ENCODE measurements around the gene AP1B1.

AP1B1 gene

DNA sequence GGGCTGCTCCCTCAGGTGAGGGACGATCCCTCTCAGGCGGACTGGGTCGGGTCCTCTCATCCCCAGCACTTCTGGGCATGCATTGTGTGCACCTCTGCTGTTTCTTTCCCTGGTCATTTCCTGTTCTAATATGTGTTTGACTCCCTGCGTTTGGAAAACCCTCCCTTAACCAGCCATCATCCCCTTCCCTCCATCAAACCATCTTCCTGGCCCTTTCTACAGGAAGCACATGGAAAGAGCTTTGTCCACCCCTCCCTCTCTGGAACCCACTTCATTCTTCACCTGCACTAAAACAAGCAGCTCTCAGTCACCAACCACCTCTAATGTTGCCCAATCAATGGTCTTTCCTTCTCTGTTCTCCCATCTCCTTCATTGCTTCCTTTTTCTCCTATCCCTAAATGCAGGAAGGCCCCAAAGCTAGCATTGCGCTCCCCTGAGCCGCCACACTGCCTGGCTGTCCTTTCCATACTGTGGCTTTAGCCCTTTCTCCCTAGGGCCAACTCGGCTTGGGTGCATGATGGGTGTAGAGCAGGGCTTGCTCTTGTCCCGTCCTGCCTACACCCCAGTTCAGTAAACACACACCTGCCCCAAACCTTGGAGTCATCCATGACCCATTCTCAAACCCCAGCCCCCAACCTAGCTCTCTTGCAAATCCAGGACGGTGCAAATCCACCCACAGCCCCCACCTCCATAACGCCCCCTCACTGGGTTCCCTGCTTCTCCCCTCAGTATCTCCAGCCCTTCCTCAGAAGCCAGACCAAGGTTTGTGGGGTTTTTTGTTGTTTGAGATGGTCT lies 87.4 kb downstream of the AP1B1 start:
- no peak for DNase-seq (ENCODE audit: low read depth)

DNA sequence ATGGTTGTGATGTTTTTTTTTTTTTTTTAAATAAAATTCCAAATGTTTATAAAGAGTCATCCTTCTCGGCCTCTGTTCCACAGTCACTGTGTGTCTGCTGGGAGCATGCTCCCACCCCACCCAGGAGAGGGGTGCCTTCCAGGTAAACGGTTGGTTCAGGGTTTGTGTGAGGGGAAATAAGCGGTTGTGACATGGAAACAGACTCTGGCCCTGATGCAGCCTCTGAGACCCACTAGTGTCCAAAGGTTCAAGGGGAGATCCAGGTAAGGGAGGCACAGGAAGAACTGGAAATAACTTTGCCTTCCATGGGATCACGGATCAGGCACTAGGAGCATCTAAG lies 87.9 kb downstream of the AP1B1 start:
- DNase-seq (ENCODE audit: low read depth) = no peak

DNA sequence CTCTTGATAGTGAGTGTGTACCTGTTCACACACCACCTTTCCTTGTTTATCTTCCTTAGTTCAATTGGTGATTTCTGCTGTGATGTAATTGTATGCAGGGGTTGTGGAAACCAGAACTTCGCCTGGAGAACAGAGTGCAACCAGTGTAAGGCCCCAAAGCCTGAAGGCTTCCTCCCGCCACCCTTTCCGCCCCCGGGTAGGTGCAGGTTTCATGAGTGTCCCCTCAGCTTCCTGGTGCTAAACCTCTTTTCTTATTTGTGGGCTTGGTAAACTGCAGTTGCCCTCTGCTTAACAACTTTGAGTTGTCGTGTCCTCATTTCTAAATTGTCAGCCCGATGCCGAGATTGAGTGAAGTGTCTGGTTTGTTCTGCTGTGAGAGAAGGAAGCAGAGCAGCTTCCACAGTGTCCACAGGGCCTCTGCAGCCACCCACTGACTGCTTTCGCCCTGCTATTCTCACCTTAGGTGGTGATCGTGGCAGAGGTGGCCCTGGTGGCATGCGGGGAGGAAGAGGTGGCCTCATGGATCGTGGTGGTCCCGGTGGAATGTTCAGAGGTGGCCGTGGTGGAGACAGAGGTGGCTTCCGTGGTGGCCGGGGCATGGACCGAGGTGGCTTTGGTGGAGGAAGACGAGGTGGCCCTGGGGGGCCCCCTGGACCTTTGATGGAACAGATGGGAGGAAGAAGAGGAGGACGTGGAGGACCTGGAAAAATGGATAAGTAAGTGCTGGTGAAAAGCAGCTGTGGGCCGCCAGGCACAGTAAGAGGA lies 89.1 kb downstream of the AP1B1 start:
- no peak for DNase-seq (ENCODE audit: low read depth)

DNA sequence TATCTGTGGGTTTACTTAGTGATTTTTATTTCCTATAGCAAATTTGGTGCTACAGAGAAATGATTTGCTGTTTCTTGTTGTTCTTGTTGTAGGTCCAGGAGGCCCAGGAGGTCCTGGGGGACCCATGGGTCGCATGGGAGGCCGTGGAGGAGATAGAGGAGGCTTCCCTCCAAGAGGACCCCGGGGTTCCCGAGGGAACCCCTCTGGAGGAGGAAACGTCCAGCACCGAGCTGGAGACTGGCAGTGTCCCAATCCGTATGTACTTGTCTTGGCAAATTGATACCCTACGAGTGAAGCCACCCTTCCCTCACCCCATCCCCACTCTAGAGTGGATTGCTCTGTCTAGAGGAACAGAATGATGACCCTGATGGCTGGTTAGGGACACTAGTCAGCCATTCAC lies 89.7 kb downstream of the AP1B1 start:
- no peak for DNase-seq (ENCODE audit: low read depth)

DNA sequence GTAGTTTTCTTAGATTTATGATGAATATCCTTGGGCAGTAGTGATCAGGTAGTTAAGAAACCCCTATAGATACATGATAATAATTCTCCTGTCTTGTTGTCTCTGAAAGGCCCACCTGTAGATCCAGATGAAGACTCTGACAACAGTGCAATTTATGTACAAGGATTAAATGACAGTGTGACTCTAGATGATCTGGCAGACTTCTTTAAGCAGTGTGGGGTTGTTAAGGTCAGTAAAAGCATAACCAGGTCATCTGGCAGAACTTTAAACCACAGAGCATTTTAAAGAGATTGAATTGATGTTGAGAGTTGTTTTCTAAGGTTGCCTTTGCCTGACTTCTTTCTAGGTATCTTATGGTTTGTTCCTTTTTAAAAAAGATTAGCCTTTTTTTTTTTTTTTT lies 96.0 kb downstream of the AP1B1 start:
- no peak for DNase-seq (ENCODE audit: low read depth)

DNA sequence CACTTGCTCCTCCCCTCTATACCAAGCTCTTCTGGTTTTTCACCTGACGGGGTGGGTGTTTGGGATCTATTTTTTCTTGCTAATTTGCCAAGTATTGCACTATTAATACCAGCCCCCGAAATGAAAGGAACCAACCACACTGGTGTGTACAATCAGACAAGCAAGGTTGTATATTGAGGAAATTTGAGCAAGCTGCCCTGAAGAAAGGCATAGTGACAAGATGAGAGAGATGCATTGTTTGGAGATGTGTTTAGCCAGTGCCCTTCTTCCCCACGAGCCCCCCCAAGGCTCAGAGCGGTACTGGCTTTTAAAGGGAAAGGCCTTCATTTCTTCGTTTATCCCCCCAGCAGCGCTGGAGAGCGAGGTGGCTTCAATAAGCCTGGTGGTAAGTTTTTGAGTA lies 97.2 kb downstream of the AP1B1 start:
- no peak for DNase-seq (ENCODE audit: low read depth)

DNA sequence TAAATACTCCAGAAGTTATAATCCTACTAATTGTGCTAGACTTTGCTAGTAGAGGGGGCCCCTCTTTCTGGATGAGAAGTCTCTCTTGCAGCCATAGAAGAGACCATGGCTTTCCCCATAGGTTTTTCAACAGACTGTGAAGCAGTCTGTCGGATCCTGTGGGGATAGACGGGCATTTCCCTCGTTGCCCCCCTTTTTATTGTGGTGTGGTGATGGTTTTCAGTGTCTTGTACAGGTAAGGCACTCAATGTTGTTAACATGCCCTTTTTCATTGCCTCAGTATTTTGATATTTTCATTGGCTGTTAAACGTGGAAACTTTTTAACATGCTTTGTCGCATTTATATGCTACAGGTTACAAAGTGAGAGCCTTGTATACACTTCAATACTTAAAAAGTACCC lies 98.3 kb downstream of the AP1B1 start:
- no peak for DNase-seq (ENCODE audit: low read depth)

DNA sequence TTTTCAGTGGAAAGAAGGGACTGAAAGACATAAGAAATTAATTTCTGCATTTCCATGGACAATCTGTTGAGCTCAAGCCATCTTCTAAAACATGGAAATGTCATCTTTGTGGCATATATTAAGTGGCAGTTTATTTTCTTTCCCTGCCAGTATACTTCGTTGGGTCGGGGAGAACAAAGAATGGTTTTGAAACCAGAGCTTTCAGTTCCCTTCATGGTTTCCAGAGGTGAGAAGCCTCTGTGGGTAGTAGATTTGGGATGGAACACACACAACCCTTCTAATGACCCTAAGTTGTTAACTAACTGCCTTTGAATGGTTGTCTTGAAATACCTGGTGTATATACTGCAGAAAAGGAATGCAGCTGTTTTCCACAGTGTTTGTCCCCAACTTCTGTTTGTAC lies 99.5 kb downstream of the AP1B1 start:
- DNase-seq (ENCODE audit: low read depth) = no peak

DNA sequence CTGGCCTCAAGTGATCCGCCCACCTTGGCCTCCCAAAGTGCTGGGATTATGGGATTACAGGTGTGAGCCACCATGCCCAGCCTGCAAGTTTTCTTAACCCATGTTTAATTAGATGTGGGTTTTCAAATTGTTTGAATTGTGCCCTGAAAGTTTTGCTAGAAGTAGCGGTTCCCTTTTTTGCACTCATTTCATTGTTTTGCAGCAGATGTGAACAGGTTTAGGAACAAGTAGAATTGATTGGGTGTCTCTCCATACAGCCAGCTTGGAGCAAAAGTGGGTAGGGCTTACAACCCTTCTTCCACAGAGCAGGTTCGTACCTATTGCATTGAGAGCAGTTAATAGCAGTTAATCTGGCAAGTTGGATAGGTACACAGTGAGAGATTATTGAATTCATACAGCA lies 104.2 kb downstream of the AP1B1 start:
- DNase-seq (ENCODE audit: low read depth) = no peak

DNA sequence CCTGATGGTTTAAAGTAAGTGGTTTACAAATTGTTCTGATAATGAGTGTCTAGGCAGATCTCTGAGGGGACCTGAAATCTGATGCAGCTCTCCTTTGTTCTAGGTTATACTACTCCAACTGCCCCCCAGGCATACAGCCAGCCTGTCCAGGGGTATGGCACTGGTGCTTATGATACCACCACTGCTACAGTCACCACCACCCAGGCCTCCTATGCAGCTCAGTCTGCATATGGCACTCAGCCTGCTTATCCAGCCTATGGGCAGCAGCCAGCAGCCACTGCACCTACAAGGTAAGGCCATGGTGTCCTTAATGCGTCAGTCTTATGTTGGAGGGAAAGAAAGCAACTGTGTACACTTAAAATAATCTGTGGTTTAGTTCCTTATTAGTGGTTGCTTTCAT lies 110.4 kb downstream of the AP1B1 start:
- no peak for DNase-seq (ENCODE audit: low read depth)

Measured in stimulated activated CD4-positive, alpha-beta T cell treated with anti-CD3 and anti-CD28 coated beads, Interleukin-2, amount 100 ng/mL, for 4 hours (primary cell).